Limb (tissue), 2 donors: ENCODE results near the gene SAXO2.
"Not testable (repeated sequence)": the region's sequence is repeated elsewhere in the genome, so short reads cannot be mapped to it uniquely, and the experiment has no call there.

Experiments
- DNase-seq, 2 donors: peaks; one replicate each; pipeline ENCODE4 v3.0.0-alpha.2; 2016; ENCODE audit errors: extremely low spot score in 2 of 2

SAXO2 gene

GRCh38 chr15:82313951-82314768 lies 51.5 kb downstream of the SAXO2 start:
- DNase-seq, result not testable (repeated sequence)

GRCh38 chr15:82314769-82315518 lies 52.3 kb downstream of the SAXO2 start:
- DNase-seq, result no peak

DNA sequence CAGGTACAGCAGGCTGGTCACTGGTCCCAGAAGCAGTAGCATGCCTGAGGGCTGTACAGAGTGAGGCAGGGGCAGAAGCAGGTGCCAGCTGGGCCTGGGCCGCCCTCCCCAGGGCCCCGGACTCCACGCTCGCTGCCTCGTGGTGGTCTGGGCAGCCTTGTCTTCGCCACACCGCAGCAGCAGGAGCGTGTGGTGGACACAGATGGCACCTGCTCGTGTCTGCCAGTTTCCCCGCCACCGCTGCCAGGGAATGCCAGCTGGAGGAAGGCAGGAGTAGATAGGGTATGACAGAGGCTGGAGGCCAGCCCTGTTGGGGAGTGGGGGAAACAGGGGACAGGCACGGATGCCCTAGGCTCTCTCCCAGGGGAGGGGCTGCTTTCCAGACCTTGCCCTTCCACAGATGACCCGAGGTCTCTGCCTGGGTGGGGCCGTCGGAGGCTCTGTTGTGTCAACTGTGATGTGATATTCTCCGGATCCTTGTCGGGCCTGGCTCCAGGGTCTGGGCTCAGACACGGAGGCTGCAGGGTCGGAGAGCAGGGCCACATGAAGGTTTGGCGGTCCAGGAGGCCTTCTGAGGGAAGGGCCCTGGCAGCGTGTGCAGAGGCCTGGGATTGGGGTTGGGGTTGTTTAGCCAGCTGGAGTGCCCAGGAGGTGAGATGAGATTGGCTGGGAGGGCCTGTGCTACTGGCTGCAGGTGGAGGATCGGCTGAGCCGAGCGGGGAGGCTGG lies 53.1 kb downstream of the SAXO2 start:
- DNase-seq, result no peak

GRCh38 chr15:82316247-82317090 lies 53.9 kb downstream of the SAXO2 start:
- DNase-seq, result not testable (repeated sequence)

DNA sequence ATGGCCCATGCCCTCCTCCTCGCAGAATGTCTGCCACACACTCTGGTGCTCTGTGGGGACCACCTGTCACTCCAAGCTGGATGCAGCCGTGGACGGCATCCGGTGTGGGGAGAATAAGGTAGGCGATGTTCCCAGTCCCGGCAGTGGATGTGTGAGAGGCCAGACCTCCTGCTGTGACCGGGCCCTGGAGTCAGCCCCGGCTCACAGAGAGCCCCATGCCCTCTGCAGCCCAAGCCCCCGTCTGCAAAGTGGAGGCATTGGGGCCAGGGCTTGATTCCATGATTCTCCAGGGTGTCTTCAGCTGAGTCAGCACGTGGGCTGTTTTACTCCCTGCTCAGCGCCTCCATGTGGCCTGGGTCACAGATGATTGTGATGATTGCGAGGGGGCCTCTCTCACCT lies 54.5 kb downstream of the SAXO2 start:
- DNase-seq, result no peak

- DNase-seq, result not testable (repeated sequence)
Observed at GRCh38 chr15:82317516-82317915, 54.9 kb downstream of the SAXO2 start.

DNA sequence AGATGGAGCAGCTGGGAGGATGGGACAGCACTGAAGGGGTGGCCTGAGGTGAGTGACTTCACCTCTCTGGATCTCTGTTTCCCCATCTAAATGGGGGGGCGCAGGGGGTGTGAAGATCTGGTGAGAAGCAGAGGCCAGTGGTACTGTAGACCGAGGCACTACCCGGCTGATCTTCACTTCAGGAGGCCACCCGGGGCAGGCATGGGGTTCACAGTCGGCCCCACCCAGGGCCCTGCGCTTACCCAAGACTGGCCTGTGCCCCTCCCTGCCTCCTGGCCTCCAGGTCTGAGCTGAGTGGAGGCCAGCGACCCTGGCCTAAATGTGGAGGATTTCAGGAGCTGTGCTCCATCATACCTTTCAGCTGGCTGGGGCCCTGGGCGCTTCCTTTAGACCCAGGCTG lies 55.7 kb downstream of the SAXO2 start:
- DNase-seq, result peak in 1 of 2 donors; percentile 10

- DNase-seq, result not testable (repeated sequence)
Observed at GRCh38 chr15:82319522-82320278, 57.1 kb downstream of the SAXO2 start.

DNA sequence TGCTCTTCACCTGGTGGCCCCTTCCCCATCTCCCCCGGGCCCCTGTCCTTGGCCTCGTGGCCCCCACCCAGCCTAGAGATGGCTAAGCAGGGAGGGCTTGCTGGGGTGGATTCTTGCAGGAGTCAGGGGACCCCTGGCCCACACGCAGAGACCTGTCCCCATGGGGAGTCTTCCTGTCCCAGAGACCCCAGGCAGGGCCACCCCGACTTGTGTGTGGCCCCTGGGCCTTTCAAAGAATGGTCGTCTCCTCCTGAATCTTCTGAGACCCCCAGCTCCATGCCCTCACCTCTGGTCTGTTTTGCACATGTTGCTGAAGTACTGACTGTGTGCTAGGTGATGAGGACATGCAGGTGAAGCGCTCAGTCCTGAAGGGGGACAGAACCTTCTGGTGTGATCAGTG lies 58.2 kb downstream of the SAXO2 start:
- DNase-seq, result not testable (repeated sequence)

DNA sequence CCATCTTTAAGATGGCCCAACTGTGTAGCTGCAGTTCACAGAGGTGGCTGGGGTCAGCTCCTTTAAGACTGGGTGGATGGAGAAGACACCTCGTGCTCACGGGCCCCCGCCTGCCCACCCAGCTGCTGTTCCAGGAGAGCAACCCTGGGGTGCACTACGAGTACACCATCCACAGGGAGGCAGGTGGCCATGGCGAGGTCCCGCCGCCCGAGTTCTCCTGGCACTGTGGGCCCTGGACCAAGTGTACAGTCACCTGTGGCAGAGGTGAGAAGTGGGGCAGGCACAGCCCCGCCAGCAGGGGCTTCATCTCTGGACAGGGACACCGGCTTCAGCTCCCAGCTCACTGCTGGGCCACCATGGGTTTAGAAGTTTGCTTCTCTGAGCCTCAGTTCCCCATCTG lies 59.9 kb downstream of the SAXO2 start:
- DNase-seq, result not testable (repeated sequence)

- DNase-seq, result not testable (repeated sequence)
Observed at GRCh38 chr15:82324831-82325230, 62.2 kb downstream of the SAXO2 start.

- DNase-seq, result not testable (repeated sequence)
Observed at GRCh38 chr15:82325646-82326045, 63.0 kb downstream of the SAXO2 start.

DNA sequence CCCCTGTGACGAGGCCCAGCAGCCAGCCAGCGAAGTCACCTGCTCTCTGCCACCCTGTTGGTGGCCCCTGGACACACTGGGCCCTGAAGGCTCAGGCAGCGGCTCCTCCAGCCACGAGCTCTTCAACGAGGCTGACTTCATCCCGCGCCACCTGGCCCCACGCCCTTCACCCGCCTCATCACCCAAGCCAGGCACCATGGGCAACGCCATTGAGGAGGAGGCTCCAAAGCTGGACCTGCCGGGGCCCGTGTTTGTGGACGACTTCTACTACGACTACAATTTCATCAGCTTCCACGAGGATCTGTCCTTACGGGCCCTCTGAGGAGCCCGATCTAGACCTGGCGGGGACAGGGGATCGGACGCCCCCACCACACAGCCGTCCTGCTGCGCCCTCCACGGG lies 64.3 kb downstream of the SAXO2 start:
- DNase-seq, result not testable (repeated sequence)

DNA sequence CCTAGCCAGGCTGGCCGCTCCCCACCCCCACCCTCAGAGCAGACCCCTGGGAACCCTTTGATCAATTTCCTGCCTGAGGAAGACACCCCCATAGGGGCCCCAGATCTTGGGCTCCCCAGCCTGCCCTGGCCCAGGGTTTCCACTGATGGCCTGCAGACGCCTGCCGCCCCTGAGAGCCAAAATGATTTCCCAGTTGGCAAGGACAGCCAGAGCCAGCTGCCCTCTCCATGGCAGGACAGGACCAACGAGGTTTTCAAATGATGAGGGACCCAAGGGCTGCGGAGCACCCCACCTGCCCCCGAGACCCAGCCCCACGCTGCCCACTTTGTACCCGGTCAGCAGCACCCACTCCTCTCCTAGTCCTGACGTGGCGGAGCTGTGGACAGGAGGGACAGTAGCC lies 64.8 kb downstream of the SAXO2 start:
- not testable (repeated sequence) for DNase-seq

GRCh38 chr15:82329039-82329438 lies 66.4 kb downstream of the SAXO2 start:
- not testable (repeated sequence) for DNase-seq

DNA sequence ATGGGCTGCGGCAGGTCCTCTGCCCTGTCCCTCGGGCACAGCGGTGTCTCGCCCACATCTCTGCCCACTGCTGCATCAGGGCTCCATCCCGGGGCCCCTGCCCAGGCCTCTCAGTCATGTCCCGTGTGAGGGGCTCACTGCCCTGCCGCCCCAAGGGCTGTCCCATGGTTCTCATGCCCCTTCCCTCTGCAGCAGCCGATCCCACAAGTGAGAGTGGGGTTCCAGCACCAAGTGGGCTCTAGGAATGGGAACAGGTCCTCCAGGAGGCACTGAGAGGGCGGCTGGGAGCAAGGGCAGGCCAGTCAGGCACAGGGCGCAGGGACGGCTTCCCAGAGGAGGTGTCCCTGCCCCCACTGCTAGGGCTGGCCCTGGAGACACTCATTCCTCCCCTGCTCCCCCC lies 68.3 kb downstream of the SAXO2 start:
- not testable (repeated sequence) for DNase-seq

GRCh38 chr15:82331576-82332304 lies 69.1 kb downstream of the SAXO2 start:
- not testable (repeated sequence) for DNase-seq

- DNase-seq, result peak in 1 of 2 donors; percentile 29
Observed at GRCh38 chr15:82332711-82333602, 70.3 kb downstream of the SAXO2 start.
